H9 (cell line): ENCODE results near the gene PDCD1. TPM values are rescaled to one million over a fixed set of nuclear protein-coding genes. Genes with fewer than 3 reads are reported as not detected.
A peak's percentile ranks its signal among the peaks of the same experiment; 100 is the strongest.

ENCODE experiments used
- DNase-seq: peaks from one replicate; pipeline ENCODE4 v3.0.0-alpha.2; 2017
- H2AFZ ChIP-seq: one replicate; pipeline ENCODE4 v1.6.1; 2013; ENCODE audit warnings: mild to moderate bottlenecking, low read length, control low read depth, moderate library complexity
- H2AK5ac ChIP-seq: 2 replicates; pipeline ENCODE4 v1.6.1; 2013; ENCODE audit warnings: low read length, control low read depth, mixed read lengths; ENCODE audit not compliant: insufficient read length
- H2BK120ac ChIP-seq: one replicate; pipeline ENCODE4 v1.6.1; 2013; ENCODE audit warnings: low read depth, mild to moderate bottlenecking, low read length, control low read depth, inconsistent platforms; ENCODE audit not compliant: poor library complexity, severe bottlenecking
- H2BK12ac ChIP-seq: 2 replicates; pipeline ENCODE4 v1.6.1; 2013; ENCODE audit warnings: low read length, control low read depth, mixed read lengths, low read depth; ENCODE audit not compliant: insufficient read length
- H2BK15ac ChIP-seq: 2 replicates; pipeline ENCODE4 v1.6.1; 2013; ENCODE audit warnings: low read depth, low read length, control low read depth
- H2BK20ac ChIP-seq: one replicate; pipeline ENCODE4 v1.6.1; 2013; ENCODE audit warnings: low read depth, mild to moderate bottlenecking, low read length, control low read depth, inconsistent platforms; ENCODE audit not compliant: poor library complexity, severe bottlenecking
- H2BK5ac ChIP-seq: 2 replicates; pipeline ENCODE4 v1.6.1; 2013; ENCODE audit warnings: low read length, control low read depth, mixed read lengths; ENCODE audit not compliant: insufficient read length
- H3K14ac ChIP-seq: 2 replicates; pipeline ENCODE4 v1.6.1; 2013; ENCODE audit warnings: low read length, control low read depth; ENCODE audit not compliant: insufficient read depth
- H3K18ac ChIP-seq: 2 replicates; pipeline ENCODE4 v1.6.1; 2013; ENCODE audit warnings: low read depth, mild to moderate bottlenecking, mixed read lengths, low read length, control low read depth; ENCODE audit not compliant: insufficient read length
- H3K23ac ChIP-seq: 2 replicates; pipeline ENCODE4 v1.6.1; 2013; ENCODE audit warnings: low read length, control low read depth, mixed read lengths, low read depth; ENCODE audit not compliant: insufficient read length
- H3K23me2 ChIP-seq: 2 replicates; pipeline ENCODE4 v1.6.1; 2013; ENCODE audit warnings: low read depth, mild to moderate bottlenecking, mixed read lengths, low read length, control low read depth; ENCODE audit not compliant: insufficient read length, poor library complexity, severe bottlenecking
- H3K27ac ChIP-seq: 2 replicates; pipeline ENCODE4 v1.5.1; 2013; ENCODE audit warnings: low read length, control low read depth, mixed read lengths, low read depth; ENCODE audit not compliant: insufficient read length
- H3K27me3 ChIP-seq: 2 replicates; pipeline ENCODE4 v1.6.1; 2013; ENCODE audit warnings: low read length, control low read depth, inconsistent platforms; ENCODE audit not compliant: insufficient read depth
- H3K4ac ChIP-seq: 2 replicates; pipeline ENCODE4 v1.6.1; 2013; ENCODE audit warnings: low read depth, mild to moderate bottlenecking, control low read depth, inconsistent platforms, low read length, moderate library complexity
- H3K4me1 ChIP-seq: 2 replicates; pipeline ENCODE4 v1.6.1; 2013; ENCODE audit warnings: low read length, control low read depth, inconsistent platforms; ENCODE audit not compliant: insufficient read depth
- H3K4me2 ChIP-seq: 2 replicates; pipeline ENCODE4 v1.6.1; 2013; ENCODE audit warnings: low read length, control low read depth, mixed read lengths; ENCODE audit not compliant: insufficient read length, insufficient read depth
- H3K56ac ChIP-seq: 2 replicates; pipeline ENCODE4 v1.6.1; 2013; ENCODE audit warnings: low read depth, mild to moderate bottlenecking, mixed read lengths, low read length, control low read depth; ENCODE audit not compliant: insufficient read length
- H3K79me1 ChIP-seq: 2 replicates; pipeline ENCODE4 v1.6.1; 2013; ENCODE audit warnings: low read depth, mild to moderate bottlenecking, moderate library complexity, low read length, control low read depth, inconsistent platforms; ENCODE audit not compliant: insufficient read depth, poor library complexity, severe bottlenecking
- H3K79me2 ChIP-seq: 2 replicates; pipeline ENCODE4 v1.6.1; 2013; ENCODE audit warnings: low read length, control low read depth, inconsistent platforms; ENCODE audit not compliant: insufficient read depth
- H3K9ac ChIP-seq: 2 replicates; pipeline ENCODE4 v1.6.1; 2013; ENCODE audit warnings: low read length, control low read depth, mixed read lengths; ENCODE audit not compliant: insufficient read length; ENCODE audit errors: extremely low read depth
- H3K9me3 ChIP-seq: one replicate; pipeline ENCODE4 v1.6.1; 2013; ENCODE audit warnings: low read depth, low read length, inconsistent platforms; ENCODE audit not compliant: control insufficient read depth
- H3T11ph ChIP-seq: one replicate; pipeline ENCODE4 v1.6.1; 2013; ENCODE audit warnings: mild to moderate bottlenecking, low read length, control low read depth, inconsistent platforms
- H4K20me1 ChIP-seq: one replicate; pipeline ENCODE4 v1.6.1; 2013; ENCODE audit not compliant: control insufficient read depth, insufficient read length, insufficient read depth
- H4K5ac ChIP-seq: 2 replicates; pipeline ENCODE4 v1.6.1; 2013; ENCODE audit warnings: low read depth, mild to moderate bottlenecking, mixed read lengths, low read length, control low read depth; ENCODE audit not compliant: insufficient read length
- H4K8ac ChIP-seq: replicated peaks from 2 replicates; pipeline ENCODE4 v1.6.1; 2013; ENCODE audit warnings: low read length, control low read depth, mixed read lengths, low read depth; ENCODE audit not compliant: insufficient read length
- H4K91ac ChIP-seq: 2 replicates; pipeline ENCODE4 v1.6.1; 2013; ENCODE audit warnings: low read depth, mild to moderate bottlenecking, moderate library complexity, mixed read lengths, low read length, control low read depth; ENCODE audit not compliant: insufficient read length
- H3K27ac Mint-ChIP-seq, 3 experiments: 2 replicates in 2 of 3; 3 replicates in 1 of 3; pipeline ENCODE4 v1.8.0; 2020 to 2021; ENCODE audit warnings: mixed read lengths in 3 of 3, mild to moderate bottlenecking in 1 of 3, moderate library complexity in 1 of 3
- H3K27me3 Mint-ChIP-seq: 2 replicates; pipeline ENCODE4 v1.8.0; 2021; ENCODE audit warnings: low read depth, mild to moderate bottlenecking, moderate library complexity, mixed read lengths
- H3K36me3 Mint-ChIP-seq, 3 experiments: 2 replicates in 2 of 3; 3 replicates in 1 of 3; pipeline ENCODE4 v1.8.0; 2020 to 2021; ENCODE audit warnings: low read depth in 3 of 3, mixed read lengths in 3 of 3; ENCODE audit not compliant: insufficient read depth in 1 of 3
- H3K4me1 Mint-ChIP-seq, 2 experiments: 2 replicates each; pipeline ENCODE4 v1.8.0; 2020; ENCODE audit warnings: mixed read lengths in 2 of 2
- H3K4me3 Mint-ChIP-seq, 2 experiments: 2 replicates in 1 of 2; 3 replicates in 1 of 2; pipeline ENCODE4 v1.8.0; 2020 to 2021; ENCODE audit warnings: mild to moderate bottlenecking in 2 of 2, mixed read lengths in 2 of 2, moderate library complexity in 1 of 2
- H3K9me3 Mint-ChIP-seq, 2 experiments: 2 replicates in 1 of 2; 3 replicates in 1 of 2; pipeline ENCODE4 v1.8.0; 2020; ENCODE audit warnings: mild to moderate bottlenecking in 2 of 2, mixed read lengths in 2 of 2, moderate library complexity in 1 of 2
- CTCF ChIP-seq: fragments of 200-600 bp; sonication (generic); conservative IDR thresholded peaks from 3 replicates; pipeline ENCODE4 v1.8.0; 2021; ENCODE audit warnings: antibody characterized with exemption, mild to moderate bottlenecking
- WGBS: extraction: QIAGEN DNeasy Blood & Tissue Kit; methylation state at CpG from one replicate; pipeline ENCODE4 v1.1.7; 2013; ENCODE audit warnings: missing lambda C conversion rate, low lambda C conversion rate, mixed read lengths; ENCODE audit not compliant: insufficient read length; ENCODE audit errors: extremely low coverage; 5-methylcytosine and 5-hydroxymethylcytosine counted together
- total RNA-seq: library from RNA; stranded (reverse); gene quantifications from 2 replicates; pipeline ENCODE4 v1.2.1, GENCODE V29; 2021

Gene PDCD1
- total RNA-seq, 1 experiment from 2014 or later: 1.6 TPM

GRCh38 chr2:241814643-241815476, 43.8 kb downstream of the PDCD1 start:
- no peak overlapping the region for H3K18ac ChIP-seq
- peak overlapping the region in 1 of 2 experiments; percentile 58; a peak in 3 of 5 replicates for H3K4me3 Mint-ChIP-seq
- no peak overlapping the region for H4K8ac ChIP-seq
- DNase-seq: no peak
- no peak overlapping the region for H3K4me2 ChIP-seq
- H3K56ac ChIP-seq: no peak overlapping the region
- no peak overlapping the region for H3T11ph ChIP-seq
- no peak for TF ChIP-seq CTCF
- no peak overlapping the region for H3K27ac ChIP-seq
- H3K27ac Mint-ChIP-seq: peak overlapping the region in 1 of 3 experiments; percentile 90; a peak in 1 of 7 replicates
- no peak overlapping the region for H3K4ac ChIP-seq
- WGBS: no CpG with 5 or more reads among the region's 52 CpGs
- H2AFZ ChIP-seq: no peak overlapping the region
- H2BK20ac ChIP-seq: no peak overlapping the region
- H4K20me1 ChIP-seq: no peaks in the 10 kb centered on the region
- H3K23me2 ChIP-seq: no peaks in the 10 kb centered on the region
- no peak overlapping the region for H3K9ac ChIP-seq
- H3K79me1 ChIP-seq: no peaks in the 10 kb centered on the region
- H2AK5ac ChIP-seq: no peak overlapping the region
- H3K79me2 ChIP-seq: no peaks in the 10 kb centered on the region
- no peaks in the 10 kb centered on the region for H3K27me3 ChIP-seq
- H3K4me1 Mint-ChIP-seq: peaks cover 4 to 9% of the 10 kb centered on the region in 2 experiments; a peak in 3 of 4 replicates
- H3K23ac ChIP-seq: no peak overlapping the region
- H2BK120ac ChIP-seq: no peak overlapping the region
- no peaks in the 10 kb centered on the region for H3K4me1 ChIP-seq
- no peak overlapping the region for H4K91ac ChIP-seq
- H3K14ac ChIP-seq: no peak overlapping the region; the same call in 1 of the 2 replicates
- no peak overlapping the region for H4K5ac ChIP-seq
- H2BK15ac ChIP-seq: no peak overlapping the region
- no peaks in the 10 kb centered on the region; the same call in 1 of the 2 replicates for H3K27me3 Mint-ChIP-seq
- no peaks in the 10 kb centered on the region for H3K9me3 ChIP-seq
- no peaks in the 10 kb centered on the region; a peak in 1 of 7 replicates for H3K36me3 Mint-ChIP-seq
- no peak overlapping the region for H2BK5ac ChIP-seq
- H2BK12ac ChIP-seq: no peak overlapping the region
- no peaks in the 10 kb centered on the region; a peak in 2 of 5 replicates for H3K9me3 Mint-ChIP-seq
